Measurements from ENCODE around the gene DMRT3. TPM values are rescaled to one million over a fixed set of nuclear protein-coding genes. Genes with fewer than 3 reads are reported as not detected.
A peak's percentile ranks its signal among the peaks of the same experiment; 100 is the strongest.

DMRT3 gene
- total and polyA plus RNA-seq, 2 of the 8 experiments (the other 6 are each of a cell fraction or from before 2014, with no cell fraction given): not detected

GRCh38 chr9:966870-967269 lies 9.6 kb upstream of the DMRT3 start:
- H3K79me2 ChIP-seq (ENCODE audit: control insufficient read depth in 1 of 2, insufficient read depth in 2 of 2, low read length in 2 of 2): no peaks in the 10 kb centered on the region
- DNase-seq (ENCODE audit: low read depth in 1 of 2, low spot score in 2 of 2) (no peak), FAIRE-seq (no peak)
- H2AK5ac ChIP-seq (ENCODE audit: low read depth, low read length): no peak overlapping the region
- no peak overlapping the region; a peak in 1 of 8 replicates for H3K4me3 ChIP-seq (ENCODE audit: extremely low read depth in 1 of 4, insufficient read depth in 2 of 4, low read depth in 3 of 4, low read length in 4 of 4)
- no peak overlapping the region for H4K91ac ChIP-seq (replicated peaks; ENCODE audit: insufficient read length, low read length)
- no peak overlapping the region for H3K56ac ChIP-seq (replicated peaks; ENCODE audit: insufficient read length, low read depth, low read length)
- H4K20me1 ChIP-seq (replicated peaks in 1 of 2; ENCODE audit: control insufficient read depth in 1 of 2, insufficient read depth in 2 of 2, low read length in 2 of 2): peaks cover 0 to 6% of the 10 kb centered on the region in 2 experiments
- H2BK15ac ChIP-seq (ENCODE audit: low read length): no peak overlapping the region
- no peak overlapping the region for H3K14ac ChIP-seq (ENCODE audit: insufficient read length)
- H3K4ac ChIP-seq (replicated peaks; ENCODE audit: insufficient read length, low read depth, low read length): no peak overlapping the region
- TF ChIP-seq TBP (IDR thresholded peaks at IDR 0.05; ENCODE audit: low read depth, low read length) (no peak), PHF8 (conservative IDR thresholded peaks at IDR 0.05; ENCODE audit: low read depth, low read length) (no peak), ATF2 (IDR thresholded peaks at IDR 0.05; ENCODE audit: low read length) (no peak), BRCA1 (IDR thresholded peaks at IDR 0.05; ENCODE audit: low read depth, low read length) (no peak), JUND (IDR thresholded peaks at IDR 0.05; ENCODE audit: low read length) (no peak), CREB1 (IDR thresholded peaks at IDR 0.05) (no peak), EZH2 (IDR thresholded peaks at IDR 0.05; ENCODE audit: low read depth, low read length, severe bottlenecking) (no peak)
- peak overlapping the region; percentile 37 to 58; a peak in 1 of 4 replicates for H3K4me2 ChIP-seq (ENCODE audit: insufficient read depth in 1 of 2, low read depth in 2 of 2, low read length in 2 of 2)
- WGBS, 2 experiments (ENCODE audit: extremely low coverage in 1 of 2, insufficient coverage in 1 of 2, insufficient read length in 1 of 2, insufficient replicate concordance in 2 of 2, low coverage in 1 of 2, low lambda C conversion rate in 2 of 2, missing lambda C conversion rate in 1 of 2): 79% methylated on average over 3 of the region's 3 CpGs; no CpG with 5 or more reads in 1 of the 2 experiments
- ChIA-PET CTCF (ENCODE audit: partially characterized antibody) (interaction anchor here (0.7 to 3.1 kb wide), 11 partner anchors 10 to 86 kb away, joined by 3 to 12 read pairs (median 4); partner anchors contain the start of gene DMRT3), POLR2A (ENCODE audit: partially characterized antibody) (interaction anchor here (0.5 to 1.6 kb wide), 3 partner anchors 9 to 18 kb away, joined by 3 to 4 read pairs (median 3); no protein-coding TSS in a partner anchor)
- no peak overlapping the region for H4K5ac ChIP-seq (ENCODE audit: insufficient read length, low read depth, low read length)
- no peak overlapping the region for H2BK120ac ChIP-seq (replicated peaks; ENCODE audit: low read depth, low read length)
- no peak overlapping the region for H3K23ac ChIP-seq (ENCODE audit: insufficient read length)
- peaks cover 5% of the 10 kb centered on the region; the same call in 1 of the 2 replicates for H3K23me2 ChIP-seq (ENCODE audit: low read depth, low read length)
- H3K27ac ChIP-seq (ENCODE audit: low read depth, low read length): no peak overlapping the region
- no peak overlapping the region for H3K9ac ChIP-seq (replicated peaks in 1 of 4; ENCODE audit: extremely low read depth in 1 of 4, low read depth in 3 of 4, low read length in 3 of 4)
- H2BK12ac ChIP-seq (ENCODE audit: low read depth, low read length): no peak overlapping the region
- no peaks in the 10 kb centered on the region for H3K36me3 ChIP-seq (ENCODE audit: control insufficient read depth in 2 of 4, insufficient read depth in 4 of 4, low read length in 3 of 4)
- no peak overlapping the region for H3K18ac ChIP-seq (ENCODE audit: extremely low read depth, low read length)
- peaks cover 25 to 45% (median 36%) of the 10 kb centered on the region in 4 experiments; a peak in 6 of 7 replicates for H3K27me3 ChIP-seq (replicated peaks in 1 of 4; ENCODE audit: control insufficient read depth in 3 of 4, extremely low read depth in 1 of 4, insufficient read depth in 3 of 4, low read length in 3 of 4)
- H4K8ac ChIP-seq (ENCODE audit: extremely low read depth, insufficient read depth, low read length): no peak overlapping the region
- H3K79me1 ChIP-seq (ENCODE audit: low read depth, low read length): no peaks in the 10 kb centered on the region
- H3K4me1 ChIP-seq (replicated peaks in 1 of 4; ENCODE audit: control insufficient read depth in 3 of 4, insufficient read depth in 4 of 4, low read length in 3 of 4): peaks cover 3 to 8% (median 6%) of the 10 kb centered on the region in 4 experiments; a peak in 6 of 7 replicates
- H2BK5ac ChIP-seq (ENCODE audit: low read depth, low read length): no peak overlapping the region
- no peak overlapping the region for H2AFZ ChIP-seq (ENCODE audit: low read length)
- H2BK20ac ChIP-seq (ENCODE audit: low read length): no peak overlapping the region
- no peaks in the 10 kb centered on the region for H3K9me3 ChIP-seq (ENCODE audit: insufficient read depth in 2 of 2, low read depth in 1 of 2, low read length in 1 of 2)
